Mesendoderm (in vitro differentiated cells): ENCODE results near the gene SHISAL2B.

ENCODE experiments used
- DNase-seq: peaks from one replicate; pipeline ENCODE4 v3.0.0; 2013
- H2AK5ac ChIP-seq: 2 replicates; pipeline ENCODE4 v1.6.1; 2013; ENCODE audit warnings: low read length, inconsistent platforms
- H2BK120ac ChIP-seq: 2 replicates; pipeline ENCODE4 v1.6.1; 2013; ENCODE audit warnings: low read depth, mild to moderate bottlenecking, low read length, moderate library complexity, mixed read lengths
- H2BK15ac ChIP-seq: replicated peaks from 2 replicates; pipeline ENCODE4 v1.6.1; 2013; ENCODE audit warnings: low read depth, mild to moderate bottlenecking, moderate library complexity
- H2BK5ac ChIP-seq: 2 replicates; pipeline ENCODE4 v1.6.1; 2013; ENCODE audit warnings: low read length, inconsistent platforms
- H3K18ac ChIP-seq: 2 replicates; pipeline ENCODE4 v1.6.1; 2013; ENCODE audit warnings: mild to moderate bottlenecking, low read length, mixed read lengths
- H3K23ac ChIP-seq: one replicate; pipeline ENCODE4 v1.6.1; 2013; ENCODE audit warnings: low read length
- H3K27ac ChIP-seq: 2 replicates; pipeline ENCODE4 v1.5.1; 2013; ENCODE audit warnings: low read depth, mild to moderate bottlenecking, inconsistent platforms, low read length, moderate library complexity
- H3K27me3 ChIP-seq: 2 replicates; pipeline ENCODE4 v1.6.1; 2013; ENCODE audit warnings: low read length, control low read depth, mild to moderate bottlenecking, inconsistent platforms; ENCODE audit not compliant: insufficient read depth, poor library complexity
- H3K36me3 ChIP-seq: 2 replicates; pipeline ENCODE4 v1.6.1; 2013; ENCODE audit warnings: low read length, inconsistent platforms; ENCODE audit not compliant: control insufficient read depth, insufficient read depth
- H3K4ac ChIP-seq: one replicate; pipeline ENCODE4 v1.6.1; 2013; ENCODE audit warnings: low read depth, mild to moderate bottlenecking, low read length, moderate library complexity
- H3K4me1 ChIP-seq: 2 replicates; pipeline ENCODE4 v1.6.1; 2013; ENCODE audit warnings: low read depth, low read length, inconsistent platforms; ENCODE audit not compliant: control insufficient read depth
- H3K4me2 ChIP-seq: 2 replicates; pipeline ENCODE4 v1.6.1; 2013; ENCODE audit warnings: low read length
- H3K4me3 ChIP-seq: 2 replicates; pipeline ENCODE4 v1.5.1; 2013; ENCODE audit warnings: mild to moderate bottlenecking, low read length
- H3K56ac ChIP-seq: one replicate; pipeline ENCODE4 v1.6.1; 2013; ENCODE audit warnings: low read length
- H3K79me1 ChIP-seq: 2 replicates; pipeline ENCODE4 v1.6.1; 2013; ENCODE audit warnings: low read length, inconsistent platforms
- H3K79me2 ChIP-seq: 2 replicates; pipeline ENCODE4 v1.6.1; 2013; ENCODE audit warnings: mild to moderate bottlenecking, low read length; ENCODE audit not compliant: control insufficient read depth, insufficient read depth
- H3K9ac ChIP-seq: 2 replicates; pipeline ENCODE4 v1.6.1; 2013; ENCODE audit warnings: low read length, inconsistent platforms
- H4K5ac ChIP-seq: one replicate; pipeline ENCODE4 v1.6.1; 2013; ENCODE audit warnings: low read length
- H4K8ac ChIP-seq: one replicate; pipeline ENCODE4 v1.6.1; 2013; ENCODE audit warnings: low read depth, mild to moderate bottlenecking, control low read depth, low read length, moderate library complexity
- WGBS: extraction: QIAGEN DNeasy Blood & Tissue Kit; methylation state at CpG from one replicate; pipeline ENCODE4 v1.1.7; 2013; ENCODE audit warnings: low lambda C conversion rate, missing lambda C conversion rate; ENCODE audit not compliant: insufficient coverage; ENCODE audit errors: extremely low coverage; 5-methylcytosine and 5-hydroxymethylcytosine counted together

The SHISAL2B gene

GRCh38 chr5:64667068-64667467 lies 23.2 kb upstream of the SHISAL2B start:
- no CpG with 5 or more reads among the region's 4 CpGs for WGBS
- H2BK120ac ChIP-seq: no peak overlapping the region
- DNase-seq: no peak
- no peak overlapping the region for H3K4me2 ChIP-seq
- H4K5ac ChIP-seq: no peak overlapping the region
- H2BK15ac ChIP-seq: no peak overlapping the region
- H3K36me3 ChIP-seq: no peaks in the 10 kb centered on the region
- H3K79me1 ChIP-seq: no peaks in the 10 kb centered on the region
- no peaks in the 10 kb centered on the region for H3K79me2 ChIP-seq
- no peak overlapping the region for H2AK5ac ChIP-seq
- no peak overlapping the region for H2BK5ac ChIP-seq
- H3K18ac ChIP-seq: no peak overlapping the region
- no peak overlapping the region for H3K23ac ChIP-seq
- H3K27ac ChIP-seq: no peak overlapping the region
- no peaks in the 10 kb centered on the region for H3K27me3 ChIP-seq
- H3K4ac ChIP-seq: no peak overlapping the region
- no peak overlapping the region for H3K4me3 ChIP-seq
- H3K9ac ChIP-seq: no peak overlapping the region
- H3K4me1 ChIP-seq: peaks cover 4% of the 10 kb centered on the region
- H3K56ac ChIP-seq: no peak overlapping the region
- no peak overlapping the region for H4K8ac ChIP-seq

- Histone ChIP-seq H3K27ac (no peak overlapping the region), H2BK120ac (no peak overlapping the region), H3K56ac (no peak overlapping the region), H3K23ac (no peak overlapping the region), H3K27me3 (no peaks in the 10 kb centered on the region), H4K5ac (no peak overlapping the region), H3K4ac (no peak overlapping the region), H3K79me1 (no peaks in the 10 kb centered on the region), H3K4me1 (peaks cover 2% of the 10 kb centered on the region), H3K9ac (no peak overlapping the region), H3K18ac (no peak overlapping the region), H2BK5ac (no peak overlapping the region), H3K4me2 (no peak overlapping the region), H3K4me3 (no peak overlapping the region), H2BK15ac (no peak overlapping the region), H3K36me3 (no peaks in the 10 kb centered on the region), H4K8ac (no peak overlapping the region), H2AK5ac (no peak overlapping the region), H3K79me2 (no peaks in the 10 kb centered on the region)
- WGBS: no CpG with 5 or more reads among the region's 1 CpG
- DNase-seq: no peak
These were observed 20.0 kb upstream of the SHISAL2B start for GRCh38 chr5:64670277-64670676.

- Histone ChIP-seq H3K4me3 (no peak overlapping the region), H3K27ac (no peak overlapping the region), H2BK5ac (no peak overlapping the region), H4K8ac (no peak overlapping the region), H3K23ac (no peak overlapping the region), H3K79me1 (no peaks in the 10 kb centered on the region), H3K56ac (no peak overlapping the region), H3K4me2 (no peak overlapping the region), H3K27me3 (no peaks in the 10 kb centered on the region), H2BK120ac (no peak overlapping the region), H3K79me2 (no peaks in the 10 kb centered on the region), H2BK15ac (no peak overlapping the region), H4K5ac (no peak overlapping the region), H2AK5ac (no peak overlapping the region), H3K4ac (no peak overlapping the region), H3K18ac (no peak overlapping the region), H3K4me1 (no peaks in the 10 kb centered on the region), H3K36me3 (no peaks in the 10 kb centered on the region), H3K9ac (no peak overlapping the region)
- no peak for DNase-seq
- WGBS: no CpG with 5 or more reads among the region's 3 CpGs
These were observed 18.6 kb upstream of the SHISAL2B start for GRCh38 chr5:64671678-64672077.

- Histone ChIP-seq H3K9ac (no peak overlapping the region), H3K18ac (no peak overlapping the region), H2AK5ac (no peak overlapping the region), H3K27ac (no peak overlapping the region), H3K4ac (no peak overlapping the region), H3K79me1 (no peaks in the 10 kb centered on the region), H3K36me3 (no peaks in the 10 kb centered on the region), H2BK5ac (no peak overlapping the region), H3K56ac (no peak overlapping the region), H4K8ac (no peak overlapping the region), H3K27me3 (no peaks in the 10 kb centered on the region), H3K23ac (no peak overlapping the region), H2BK15ac (no peak overlapping the region), H3K4me3 (no peak overlapping the region), H3K4me2 (no peak overlapping the region), H3K79me2 (no peaks in the 10 kb centered on the region), H3K4me1 (no peaks in the 10 kb centered on the region), H4K5ac (no peak overlapping the region), H2BK120ac (no peak overlapping the region)
- no CpG with 5 or more reads among the region's 5 CpGs for WGBS
- peak; percentile 60 for DNase-seq
These were observed 11.9 kb upstream of the SHISAL2B start for GRCh38 chr5:64678374-64678773.

- H3K4me1 ChIP-seq: peaks cover 2% of the 10 kb centered on the region
- H3K4ac ChIP-seq: no peak overlapping the region
- H3K79me1 ChIP-seq: no peaks in the 10 kb centered on the region
- no peak overlapping the region for H3K9ac ChIP-seq
- no peak overlapping the region for H3K4me3 ChIP-seq
- peak; percentile 83 for DNase-seq
- H4K5ac ChIP-seq: no peak overlapping the region
- H3K27me3 ChIP-seq: no peaks in the 10 kb centered on the region
- no CpG with 5 or more reads among the region's 4 CpGs for WGBS
- no peak overlapping the region for H4K8ac ChIP-seq
- H3K4me2 ChIP-seq: no peak overlapping the region
- no peak overlapping the region for H3K18ac ChIP-seq
- no peak overlapping the region for H2BK5ac ChIP-seq
- no peak overlapping the region for H2AK5ac ChIP-seq
- H3K56ac ChIP-seq: no peak overlapping the region
- no peak overlapping the region for H3K27ac ChIP-seq
- H3K23ac ChIP-seq: no peak overlapping the region
- H2BK120ac ChIP-seq: no peak overlapping the region
- no peaks in the 10 kb centered on the region for H3K36me3 ChIP-seq
- no peaks in the 10 kb centered on the region for H3K79me2 ChIP-seq
- no peak overlapping the region for H2BK15ac ChIP-seq
These were observed 10.0 kb upstream of the SHISAL2B start for GRCh38 chr5:64680289-64680688.

GRCh38 chr5:64682608-64683007 lies 7.7 kb upstream of the SHISAL2B start:
- Histone ChIP-seq H2BK15ac (no peak overlapping the region), H4K8ac (no peak overlapping the region), H3K4ac (no peak overlapping the region), H3K79me1 (no peaks in the 10 kb centered on the region), H3K27ac (no peak overlapping the region), H3K56ac (no peak overlapping the region), H3K36me3 (no peaks in the 10 kb centered on the region), H3K79me2 (no peaks in the 10 kb centered on the region), H3K4me1 (peaks cover 13% of the 10 kb centered on the region), H2AK5ac (no peak overlapping the region), H3K4me3 (no peak overlapping the region), H3K9ac (no peak overlapping the region), H3K27me3 (no peaks in the 10 kb centered on the region), H4K5ac (no peak overlapping the region), H2BK120ac (no peak overlapping the region), H3K23ac (no peak overlapping the region), H3K18ac (no peak overlapping the region), H2BK5ac (no peak overlapping the region), H3K4me2 (no peak overlapping the region)
- no CpG with 5 or more reads among the region's 7 CpGs for WGBS
- peak; percentile 79 for DNase-seq
